MM.1S (cell line): Measurements from ENCODE around the gene PTPRK.

Experiments used
- DNase-seq: peaks from one replicate; pipeline ENCODE4 v3.0.0-alpha.2; 2015
- H2AFZ ChIP-seq: fragments of 300-600 bp; sonication (generic); 2 replicates; pipeline ENCODE4 v1.6.0; 2016; ENCODE audit warnings: antibody characterized with exemption, low read length
- H3F3A ChIP-seq: fragments of 300-600 bp; sonication (generic); 2 replicates; pipeline ENCODE4 v1.6.1; 2016; ENCODE audit warnings: mild to moderate bottlenecking, antibody characterized with exemption, low read length, moderate library complexity, mixed read lengths; ENCODE audit not compliant: insufficient read depth
- H3K27ac ChIP-seq: fragments of 300-600 bp; sonication (generic); 2 replicates; pipeline ENCODE4 v1.5.1; 2016; ENCODE audit warnings: mild to moderate bottlenecking, low read length
- H3K27me3 ChIP-seq: fragments of 300-600 bp; sonication (generic); replicated peaks from 2 replicates; pipeline ENCODE4 v1.6.0; 2016; ENCODE audit warnings: low read length; ENCODE audit not compliant: insufficient read depth
- H3K36me3 ChIP-seq: fragments of 300-600 bp; sonication (generic); replicated peaks from 2 replicates; pipeline ENCODE4 v1.6.1; 2016; ENCODE audit warnings: mild to moderate bottlenecking, low read length, mixed read lengths; ENCODE audit not compliant: insufficient read depth
- H3K4me1 ChIP-seq: fragments of 300-600 bp; sonication (generic); 2 replicates; pipeline ENCODE4 v1.6.1; 2016; ENCODE audit warnings: low read length, mixed read lengths
- H3K4me2 ChIP-seq: fragments of 300-600 bp; sonication (generic); 2 replicates; pipeline ENCODE4 v1.6.0; 2016; ENCODE audit warnings: low read depth, low read length
- H3K4me3 ChIP-seq: fragments of 300-600 bp; sonication (generic); 2 replicates; pipeline ENCODE4 v1.5.1; 2016; ENCODE audit warnings: low read length, mixed read lengths
- H3K79me2 ChIP-seq: fragments of 300-600 bp; sonication (generic); 2 replicates; pipeline ENCODE4 v1.6.1; 2016; ENCODE audit warnings: mixed run types, low read length, mixed read lengths
- H3K9ac ChIP-seq: fragments of 300-600 bp; sonication (generic); 2 replicates; pipeline ENCODE4 v1.6.1; 2016; ENCODE audit warnings: low read length, mixed read lengths
- H3K9me2 ChIP-seq: fragments of 300-600 bp; sonication (generic); replicated peaks from 2 replicates; pipeline ENCODE4 v1.6.1; 2016; ENCODE audit warnings: mild to moderate bottlenecking, low read length, mixed read lengths; ENCODE audit not compliant: insufficient read depth
- H3K9me3 ChIP-seq: fragments of 300-600 bp; sonication (generic); replicated peaks from 2 replicates; pipeline ENCODE4 v1.6.1; 2016; ENCODE audit warnings: mild to moderate bottlenecking, low read length, mixed read lengths; ENCODE audit not compliant: insufficient read depth
- H4K20me1 ChIP-seq: fragments of 300-600 bp; sonication (generic); 2 replicates; pipeline ENCODE4 v1.6.1; 2016; ENCODE audit warnings: mild to moderate bottlenecking, low read length, moderate library complexity, mixed read lengths; ENCODE audit not compliant: insufficient read depth
- EZH2 ChIP-seq: fragments of 300-600 bp; sonication (generic); optimal IDR thresholded peaks from 2 replicates; pipeline ENCODE3; 2017; ENCODE audit warnings: low read depth, mild to moderate bottlenecking, antibody characterized with exemption, low read length, mixed read lengths
- EZH2phosphoT487 ChIP-seq: fragments of 300-600 bp; sonication (generic); IDR thresholded peaks from 2 replicates; pipeline ENCODE4 v1.6.1; 2018; ENCODE audit warnings: antibody characterized with exemption, low read length
- TF ChIP-seq, protein P1 (sequence below): fragments of 300-600 bp; sonication (generic); IDR thresholded peaks from 2 replicates; pipeline ENCODE4 v1.5.1; 2016; ENCODE audit warnings: antibody characterized with exemption, low read length, mixed read lengths

The PTPRK gene

DNA sequence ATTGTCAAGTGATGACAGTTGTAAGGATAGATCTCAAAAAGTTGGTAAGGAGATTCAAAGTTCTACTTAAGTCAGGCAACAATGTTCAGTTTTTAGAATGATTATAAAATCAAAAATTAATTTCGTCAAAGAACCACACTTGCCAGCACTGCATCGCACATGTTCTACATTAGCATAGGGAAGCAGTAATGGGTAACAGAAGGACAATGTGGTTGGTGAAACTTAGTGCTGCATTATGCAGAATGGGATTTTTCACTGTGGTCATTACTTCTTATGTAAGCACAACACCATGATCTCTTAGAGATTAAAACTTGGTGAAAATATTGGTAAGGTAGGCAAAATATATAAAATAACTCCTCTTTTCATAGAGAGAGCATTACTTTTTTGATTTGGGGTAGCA is 445.8 kb downstream of the PTPRK start:
- TF ChIP-seq, protein P1, sequence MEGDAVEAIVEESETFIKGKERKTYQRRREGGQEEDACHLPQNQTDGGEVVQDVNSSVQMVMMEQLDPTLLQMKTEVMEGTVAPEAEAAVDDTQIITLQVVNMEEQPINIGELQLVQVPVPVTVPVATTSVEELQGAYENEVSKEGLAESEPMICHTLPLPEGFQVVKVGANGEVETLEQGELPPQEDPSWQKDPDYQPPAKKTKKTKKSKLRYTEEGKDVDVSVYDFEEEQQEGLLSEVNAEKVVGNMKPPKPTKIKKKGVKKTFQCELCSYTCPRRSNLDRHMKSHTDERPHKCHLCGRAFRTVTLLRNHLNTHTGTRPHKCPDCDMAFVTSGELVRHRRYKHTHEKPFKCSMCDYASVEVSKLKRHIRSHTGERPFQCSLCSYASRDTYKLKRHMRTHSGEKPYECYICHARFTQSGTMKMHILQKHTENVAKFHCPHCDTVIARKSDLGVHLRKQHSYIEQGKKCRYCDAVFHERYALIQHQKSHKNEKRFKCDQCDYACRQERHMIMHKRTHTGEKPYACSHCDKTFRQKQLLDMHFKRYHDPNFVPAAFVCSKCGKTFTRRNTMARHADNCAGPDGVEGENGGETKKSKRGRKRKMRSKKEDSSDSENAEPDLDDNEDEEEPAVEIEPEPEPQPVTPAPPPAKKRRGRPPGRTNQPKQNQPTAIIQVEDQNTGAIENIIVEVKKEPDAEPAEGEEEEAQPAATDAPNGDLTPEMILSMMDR, result no peak
- no peak for TF ChIP-seq EZH2phosphoT487
- TF ChIP-seq EZH2, result no peak
- Histone ChIP-seq H3K27ac (no peak overlapping the region), H3K9me2 (no peaks in the 10 kb centered on the region), H3F3A (peaks cover 45% of the 10 kb centered on the region), H3K27me3 (no peaks in the 10 kb centered on the region), H2AFZ (no peak overlapping the region), H3K4me3 (no peak overlapping the region), H3K36me3 (no peaks in the 10 kb centered on the region), H3K9ac (no peak overlapping the region), H3K4me2 (no peak overlapping the region), H3K9me3 (no peaks in the 10 kb centered on the region), H3K79me2 (no peaks in the 10 kb centered on the region), H4K20me1 (no peaks in the 10 kb centered on the region), H3K4me1 (peaks cover 40% of the 10 kb centered on the region)
- no peak for DNase-seq

DNA sequence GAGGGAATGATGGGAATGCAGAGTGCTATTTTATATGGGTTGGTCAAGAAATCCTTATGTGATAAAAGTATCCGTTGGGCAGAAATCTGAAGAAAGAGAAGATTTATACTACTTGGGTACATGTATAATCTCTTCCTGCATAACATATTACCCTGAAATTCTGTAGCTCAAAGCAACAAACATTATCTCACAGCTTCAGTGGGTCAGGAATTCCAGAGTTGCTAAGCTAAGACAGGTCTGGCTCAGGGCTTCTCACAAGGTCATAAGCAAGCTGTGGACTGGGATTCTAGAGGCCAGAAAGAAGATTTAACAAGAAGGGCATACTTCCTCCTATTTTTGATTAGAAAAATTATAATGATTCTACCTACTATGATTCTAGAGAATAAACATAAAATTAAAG is 447.0 kb downstream of the PTPRK start:
- no peaks in the 10 kb centered on the region for H3K27me3 ChIP-seq
- H3K79me2 ChIP-seq, result no peaks in the 10 kb centered on the region
- no peaks in the 10 kb centered on the region for H3K9me2 ChIP-seq
- H3F3A ChIP-seq, result peaks cover 35% of the 10 kb centered on the region
- TF ChIP-seq EZH2 (no peak), EZH2phosphoT487 (no peak)
- TF ChIP-seq, protein P1, result no peak
- H3K9me3 ChIP-seq, result no peaks in the 10 kb centered on the region
- no peaks in the 10 kb centered on the region for H3K36me3 ChIP-seq
- DNase-seq, result no peak
- no peak overlapping the region for H2AFZ ChIP-seq
- H3K4me3 ChIP-seq, result no peak overlapping the region
- no peak overlapping the region for H3K27ac ChIP-seq
- H3K4me1 ChIP-seq, result peaks cover 34% of the 10 kb centered on the region
- H3K4me2 ChIP-seq, result no peak overlapping the region
- no peak overlapping the region for H3K9ac ChIP-seq
- no peaks in the 10 kb centered on the region for H4K20me1 ChIP-seq

DNA sequence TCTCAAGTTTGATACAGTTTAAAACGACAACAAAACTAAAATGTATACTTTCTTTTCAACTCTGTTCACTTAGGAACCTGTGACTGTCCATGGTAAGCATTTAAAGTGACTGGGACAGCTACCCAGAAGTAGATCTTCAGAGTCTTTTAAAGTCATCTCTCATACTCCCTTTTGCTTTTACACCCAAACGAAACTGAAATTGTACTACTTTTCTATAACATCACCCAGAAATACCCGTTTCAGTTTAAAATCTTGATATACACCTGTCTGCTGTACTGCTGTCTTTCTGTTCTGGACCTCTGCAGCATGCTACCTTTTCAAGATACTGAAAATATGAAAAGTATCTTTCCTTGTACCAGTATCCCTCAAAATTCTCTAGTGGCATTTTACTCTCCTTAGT is 449.2 kb downstream of the PTPRK start:
- TF ChIP-seq EZH2phosphoT487 (no peak), EZH2 (no peak)
- TF ChIP-seq, protein P1, result no peak
- Histone ChIP-seq H3K79me2 (no peaks in the 10 kb centered on the region), H4K20me1 (no peaks in the 10 kb centered on the region), H2AFZ (peak overlapping the region; percentile 29), H3K4me1 (peaks cover 19% of the 10 kb centered on the region), H3K27ac (peak overlapping the region; percentile 81), H3K9me2 (no peaks in the 10 kb centered on the region), H3K27me3 (no peaks in the 10 kb centered on the region), H3K9ac (peak overlapping the region; percentile 52; the same call in 1 of the 2 replicates), H3K36me3 (no peaks in the 10 kb centered on the region), H3K4me3 (peak overlapping the region; percentile 56), H3K9me3 (no peaks in the 10 kb centered on the region), H3K4me2 (peak overlapping the region; percentile 85), H3F3A (peaks cover 23% of the 10 kb centered on the region)
- peak; percentile 87 for DNase-seq
